NCI-H460 (cell line): ENCODE measurements around the gene CD59. TPM values are rescaled to one million over a fixed set of nuclear protein-coding genes. Genes with fewer than 3 reads are reported as not detected.
A peak's percentile ranks its signal among the peaks of the same experiment; 100 is the strongest.
"Not testable (repeated sequence)": the region's sequence is repeated elsewhere in the genome, so short reads cannot be mapped to it uniquely, and the experiment has no call there.

Experiments used
- DNase-seq: peaks from one replicate; pipeline ENCODE4 v3.0.0-alpha.2; 2016; ENCODE audit warnings: low read depth; ENCODE audit errors: extremely low read depth
- total RNA-seq: library from RNA; depleted of rRNA; stranded (reverse); fragments of >200 nt; shearing (Covaris generic); gene quantifications from 2 replicates; pipeline ENCODE4 v1.2.3, GENCODE V29; 2014

CD59 gene
- total RNA-seq, 1 experiment from 2014 or later: 62.7 TPM

GRCh38 chr11:33718440-33718839 is 17.8 kb downstream of the CD59 start:
- no peak for DNase-seq

DNA sequence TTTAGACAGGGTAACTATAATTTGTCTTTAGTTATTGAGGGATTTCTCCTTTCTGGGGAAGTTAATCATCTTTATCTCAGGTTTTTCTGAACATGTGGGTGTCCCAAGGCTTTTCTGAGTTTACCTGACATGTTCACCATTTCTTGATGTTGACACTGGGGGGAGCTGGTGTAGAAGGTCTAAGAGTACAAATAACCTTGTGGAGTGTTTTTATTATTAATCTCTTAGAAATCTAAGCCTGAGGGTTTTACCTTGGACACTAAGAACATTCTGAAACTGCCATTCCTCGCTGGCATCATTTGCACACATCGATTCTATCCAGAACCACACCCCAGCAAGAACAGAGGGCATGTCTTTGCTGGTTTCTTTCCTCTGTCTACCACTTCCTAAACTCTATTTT is 20.0 kb downstream of the CD59 start:
- DNase-seq: no peak

- DNase-seq: no peak
Observed at GRCh38 chr11:33713856-33714398, 22.3 kb downstream of the CD59 start.

DNA sequence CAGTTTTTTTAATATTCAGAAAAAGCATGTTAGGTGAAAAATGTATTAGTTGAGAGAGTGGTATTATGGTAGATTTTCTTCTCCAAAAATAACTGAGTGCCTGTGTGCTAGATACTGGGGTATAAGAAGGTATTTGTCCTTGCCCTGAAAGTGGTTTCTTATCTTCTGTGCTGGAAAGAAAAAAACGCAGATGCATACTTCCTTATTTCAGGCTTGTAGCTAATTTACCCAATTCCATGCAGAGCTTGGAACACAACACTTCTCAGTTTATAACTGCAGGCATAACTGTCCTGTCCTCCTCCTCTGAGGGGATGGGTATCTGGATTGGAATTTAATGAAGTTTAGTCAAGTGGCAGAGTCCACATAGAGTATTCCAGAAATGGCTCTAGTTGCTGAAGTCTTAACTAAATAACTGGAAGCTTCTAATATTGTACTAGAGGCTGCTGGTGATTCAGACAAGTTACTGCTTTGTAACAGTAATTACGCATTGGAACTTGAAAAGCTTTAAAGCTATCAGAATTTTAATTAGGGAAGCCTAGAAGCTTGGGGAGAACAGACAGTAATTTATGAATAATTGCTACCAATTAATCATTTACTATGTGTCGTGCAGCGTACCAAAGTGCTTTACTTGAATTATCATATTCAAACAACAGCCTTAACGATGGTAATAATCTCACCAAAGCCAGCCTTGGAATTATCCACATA is 22.9 kb downstream of the CD59 start:
- no peak for DNase-seq

DNA sequence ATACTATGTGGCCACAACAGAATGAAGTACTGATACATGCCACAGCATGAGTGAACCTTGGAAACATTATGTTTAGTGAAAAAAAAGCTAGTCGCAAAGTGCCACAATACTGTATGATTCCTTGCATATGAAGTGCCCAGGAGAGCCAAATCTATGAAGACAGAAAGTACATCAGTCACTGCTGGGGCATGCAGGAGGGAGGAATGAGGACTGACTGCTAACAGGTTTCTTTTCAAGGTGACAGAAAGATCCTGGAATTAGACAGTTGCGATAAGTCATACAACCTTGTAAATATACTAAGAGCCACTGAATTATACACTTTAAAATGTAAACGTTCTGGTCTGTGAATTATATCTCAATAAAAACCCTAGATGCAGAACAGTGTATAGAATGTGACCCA is 23.8 kb downstream of the CD59 start:
- DNase-seq: no peak

- DNase-seq: no peak
Observed at GRCh38 chr11:33709466-33709865, 26.8 kb downstream of the CD59 start.

DNA sequence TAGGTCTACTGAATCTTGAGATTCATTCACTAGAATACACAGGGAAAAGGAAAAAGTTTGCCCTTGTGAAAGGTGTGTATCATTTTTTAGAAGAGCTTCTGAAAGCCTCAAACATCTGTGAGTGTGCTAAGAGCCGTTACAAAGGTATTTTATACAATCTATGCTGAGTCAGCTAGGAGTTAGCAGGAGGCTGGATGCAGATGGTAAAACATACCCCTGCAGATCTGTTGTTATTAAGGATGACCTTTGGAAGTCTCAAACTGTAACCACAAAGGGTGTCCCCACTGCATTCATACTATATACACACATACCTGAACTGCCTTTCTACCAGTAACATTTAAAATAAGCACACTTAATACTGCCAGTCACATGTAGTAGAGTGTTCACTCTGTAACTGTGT is 27.2 kb downstream of the CD59 start:
- DNase-seq: no peak

DNA sequence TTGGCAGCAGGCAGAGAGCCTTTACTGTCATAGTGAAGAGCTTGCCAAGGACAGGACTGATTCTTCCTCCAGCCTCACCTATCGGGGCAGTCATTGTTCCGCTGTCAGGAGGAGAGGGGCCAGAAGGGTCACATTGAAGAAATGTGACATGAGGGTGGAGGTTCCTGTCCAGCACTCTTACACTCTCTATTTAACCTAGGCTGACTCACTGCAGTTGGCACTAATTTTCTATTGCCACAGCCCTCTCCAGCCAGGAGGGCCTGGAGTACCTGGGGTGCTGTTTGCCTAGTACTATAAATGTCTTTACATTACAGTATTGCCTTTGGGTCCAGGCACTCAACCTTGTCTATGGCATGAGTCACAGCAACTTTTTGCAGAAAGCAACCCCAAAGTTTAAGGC is 28.4 kb downstream of the CD59 start:
- not testable (repeated sequence) for DNase-seq

GRCh38 chr11:33706966-33707365 is 29.3 kb downstream of the CD59 start:
- no peak for DNase-seq

DNA sequence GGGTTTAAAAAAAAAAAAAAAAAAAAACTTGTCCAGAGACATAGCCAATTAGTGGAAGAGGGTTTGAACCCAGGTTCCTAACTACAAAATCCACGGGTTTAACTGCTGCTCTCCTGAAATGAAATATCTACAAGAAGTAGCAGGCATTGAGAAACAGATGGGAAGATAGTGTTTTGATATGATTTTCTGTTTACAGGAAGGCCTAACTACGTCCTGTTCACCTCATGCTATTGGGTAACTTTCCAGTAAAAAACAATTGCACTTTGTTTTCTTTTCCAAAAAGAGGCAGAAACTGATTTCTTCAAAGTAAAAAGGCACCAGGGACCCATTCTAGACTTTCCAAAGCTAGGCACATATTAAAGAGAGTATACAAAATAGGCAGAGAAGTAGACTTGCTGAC is 29.7 kb downstream of the CD59 start:
- no peak for DNase-seq

- DNase-seq: no peak
Observed at GRCh38 chr11:33704240-33705002, 31.8 kb downstream of the CD59 start.

- DNase-seq: no peak
Observed at GRCh38 chr11:33703788-33704187, 32.4 kb downstream of the CD59 start.

- DNase-seq: no peak
Observed at GRCh38 chr11:33703234-33703633, 33.0 kb downstream of the CD59 start.

DNA sequence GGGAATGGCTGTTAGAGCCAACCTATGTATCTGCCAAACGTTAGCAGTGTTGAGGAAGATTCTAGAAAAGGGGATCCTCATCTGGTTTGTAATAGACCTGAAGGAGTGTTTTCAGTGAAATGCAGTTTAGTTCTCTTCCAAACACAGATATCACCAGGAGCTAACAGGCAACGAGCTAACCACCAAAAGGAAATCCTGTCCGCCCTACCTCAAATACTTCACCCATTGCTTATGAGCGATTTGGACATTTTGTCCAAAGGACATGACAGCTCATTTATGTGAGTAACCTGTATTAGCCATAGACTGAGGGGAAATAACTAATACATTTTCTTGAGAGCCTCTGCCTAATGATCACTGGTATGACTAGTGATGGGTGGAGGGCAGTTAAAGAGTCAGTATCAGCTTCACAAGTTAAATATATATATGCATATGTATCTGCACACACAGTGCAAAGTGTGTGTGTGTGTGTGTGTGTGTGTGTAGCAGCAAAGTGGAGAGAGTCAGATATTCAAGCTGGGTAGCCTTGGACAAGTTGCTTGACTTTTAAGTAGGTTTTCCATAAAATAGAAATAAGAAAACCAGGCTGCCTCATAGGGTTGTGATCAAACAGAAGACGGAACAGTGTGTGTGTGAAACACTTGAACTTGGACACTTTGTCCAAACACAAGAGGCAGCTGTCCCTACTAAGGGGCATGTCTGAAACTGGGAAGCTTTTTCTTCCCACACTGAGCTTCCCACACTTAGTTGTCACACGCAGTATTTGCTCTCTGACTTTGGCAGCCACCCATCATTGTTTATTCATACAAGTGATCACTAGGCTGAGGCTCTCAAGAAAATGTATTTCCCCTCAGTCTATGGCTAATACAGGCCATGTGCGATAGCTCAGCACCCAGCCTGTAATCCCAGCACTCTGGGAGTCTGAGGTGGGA is 34.7 kb downstream of the CD59 start:
- DNase-seq: no peak

DNA sequence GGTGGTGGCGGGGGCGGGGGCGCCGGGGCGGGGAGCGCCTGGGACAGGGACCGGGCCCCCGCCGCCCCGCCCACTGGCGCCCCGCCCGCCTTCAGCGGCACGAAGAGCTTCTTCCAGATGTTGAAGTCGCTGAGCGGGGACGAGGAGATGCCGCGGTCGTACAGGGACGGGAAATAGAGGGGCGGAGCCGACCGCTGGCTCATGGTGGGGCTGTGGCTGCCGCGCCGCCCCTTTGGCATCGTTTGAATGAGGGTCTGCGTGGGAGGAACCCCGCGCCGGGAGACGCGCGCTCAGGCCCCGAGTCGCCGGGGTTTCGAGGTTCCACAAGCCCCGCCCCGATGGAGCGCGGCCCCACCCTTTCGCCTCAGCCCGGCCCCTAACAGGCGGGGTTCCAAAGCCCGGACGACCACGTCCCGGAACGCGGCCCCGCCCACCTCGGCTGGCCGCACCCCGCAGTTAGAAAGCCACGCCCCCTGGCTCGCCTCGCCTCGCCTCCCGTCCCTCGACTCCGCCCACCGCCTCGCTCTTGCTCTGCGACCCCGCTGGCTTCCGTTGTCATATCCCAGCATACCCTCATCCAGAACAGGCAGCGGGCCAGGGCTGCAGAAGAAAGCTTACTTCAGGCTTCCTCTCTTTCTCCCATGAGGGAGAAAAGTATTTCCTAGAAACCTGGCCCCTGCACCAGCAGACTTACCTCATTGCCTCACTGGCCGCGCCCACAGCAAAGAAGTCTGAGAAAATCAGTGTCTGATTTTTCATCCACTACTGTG is 35.5 kb downstream of the CD59 start, which contains the start of gene C11orf91:
Gene C11orf91 (minus strand): TSS at position 325 of the 770 bp plus-strand sequence. CDS start 86 bp downstream, at position 239.
- DNase-seq: peak; percentile 85

DNA sequence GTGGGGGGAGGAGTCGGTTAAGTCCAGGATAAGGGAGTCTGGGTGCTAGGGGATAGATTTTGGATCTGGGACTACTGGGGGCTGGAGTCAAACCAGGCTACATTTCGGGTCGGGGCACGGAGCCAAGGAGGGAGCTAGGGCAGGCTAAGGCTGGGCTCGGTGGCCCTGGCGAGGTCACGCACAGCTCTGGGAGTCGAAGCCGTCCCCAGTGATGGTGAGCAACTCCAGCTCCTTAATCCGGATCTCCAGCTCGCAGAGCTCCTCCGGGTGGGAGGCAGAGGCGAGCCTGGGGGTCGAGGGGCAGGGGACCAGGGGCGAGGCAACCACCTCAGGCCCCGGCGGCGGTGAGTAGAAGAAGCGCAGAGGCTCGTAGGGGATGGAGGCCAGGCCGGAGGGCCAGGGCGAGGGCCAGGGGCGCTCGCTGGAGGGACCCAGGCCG is 36.1 kb downstream of the CD59 start:
- DNase-seq: no peak

GRCh38 chr11:33699515-33700062 is 36.6 kb downstream of the CD59 start:
- no peak for DNase-seq

DNA sequence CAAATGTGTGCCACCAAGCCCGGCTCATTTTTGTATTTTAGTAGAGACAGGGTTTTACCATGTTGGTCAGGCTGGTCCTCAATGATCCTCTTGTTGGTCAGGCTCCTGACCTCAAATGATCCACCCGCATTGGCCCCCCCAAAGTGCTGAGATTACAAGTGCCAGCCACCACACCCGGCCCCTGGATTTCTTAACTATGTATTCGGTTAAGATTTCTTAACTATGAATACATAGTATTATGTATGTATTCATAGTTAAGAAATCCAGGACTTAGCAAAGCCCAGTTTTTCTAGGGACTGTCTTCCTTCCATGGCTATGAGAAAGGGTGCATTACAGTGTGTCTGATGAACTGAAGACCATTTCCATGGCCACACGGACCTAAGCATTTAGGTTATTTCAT is 37.3 kb downstream of the CD59 start:
- DNase-seq: no peak

DNA sequence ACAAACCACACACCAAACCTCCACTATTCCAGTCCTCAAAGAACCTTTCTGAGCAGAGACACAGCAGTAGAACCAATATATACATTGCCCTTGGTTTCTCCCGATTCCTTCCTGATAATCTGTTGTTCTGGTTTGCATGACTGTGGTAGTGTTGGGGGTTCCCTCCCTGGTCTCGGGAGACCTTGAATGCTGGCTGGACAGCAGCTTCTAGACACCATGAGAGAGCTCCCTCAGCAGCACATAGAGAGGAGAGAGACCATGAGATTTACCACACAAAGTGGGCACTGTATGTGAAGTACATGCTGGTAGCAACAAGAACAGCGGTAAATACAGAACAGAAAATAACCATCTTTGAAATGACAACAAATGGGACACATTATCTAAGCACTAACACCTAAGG is 38.2 kb downstream of the CD59 start:
- no peak for DNase-seq
